ENCODE data around the gene CEP70.
"Not testable (repeated sequence)": the region's sequence is repeated elsewhere in the genome, so short reads cannot be mapped to it uniquely, and the experiment has no call there.

CEP70 gene

GRCh38 chr3:138594150-138594934 lies at the start of gene CEP70:
CEP70 (minus strand) TSS chr3:138594260; CDS start chr3:138572927, 21,333 bp downstream.
- peak; percentile 94 for DNase-seq

- no peak for DNase-seq
Measured at GRCh38 chr3:138642927-138643253, 48.8 kb upstream of the CEP70 start.

GRCh38 chr3:138642226-138642926 lies 48.3 kb upstream of the CEP70 start:
- DNase-seq = no peak

GRCh38 chr3:138640537-138640936 lies 46.5 kb upstream of the CEP70 start:
- DNase-seq = no peak

GRCh38 chr3:138638641-138639040 lies 44.6 kb upstream of the CEP70 start:
- DNase-seq = no peak

GRCh38 chr3:138629526-138629925 lies 35.5 kb upstream of the CEP70 start:
- DNase-seq = no peak

GRCh38 chr3:138625707-138626365 lies 31.8 kb upstream of the CEP70 start:
- DNase-seq = no peak

- no peak for DNase-seq
Measured at GRCh38 chr3:138624518-138624917, 30.5 kb upstream of the CEP70 start.

- no peak for DNase-seq
Measured at GRCh38 chr3:138620431-138620830, 26.4 kb upstream of the CEP70 start.

GRCh38 chr3:138615462-138615861 lies 21.4 kb upstream of the CEP70 start:
- DNase-seq = no peak

- DNase-seq = no peak
Measured at GRCh38 chr3:138609898-138610266, 15.8 kb upstream of the CEP70 start.

GRCh38 chr3:138608322-138609135 lies 14.5 kb upstream of the CEP70 start, which contains the start of gene FAIM:
FAIM (plus strand) TSS chr3:138608771; CDS start chr3:138619727, 10,956 bp downstream.
- DNase-seq = peak; percentile 58

- DNase-seq = not testable (repeated sequence)
Measured at GRCh38 chr3:138604106-138604595, 10.1 kb upstream of the CEP70 start.

- DNase-seq = not testable (repeated sequence)
Measured at GRCh38 chr3:138601661-138602060, 7.6 kb upstream of the CEP70 start.

GRCh38 chr3:138600100-138600745 lies 6.2 kb upstream of the CEP70 start:
- DNase-seq = no peak

GRCh38 chr3:138598534-138598933 lies 4.5 kb upstream of the CEP70 start:
- DNase-seq = no peak

- DNase-seq = not testable (repeated sequence)
Measured at GRCh38 chr3:138597186-138597976, 3.3 kb upstream of the CEP70 start.

- no peak for DNase-seq
Measured at GRCh38 chr3:138594935-138595610, 1.0 kb upstream of the CEP70 start.

- DNase-seq = peak; percentile 35
Measured at GRCh38 chr3:138593488-138594149, 441 bp downstream of the CEP70 start.

GRCh38 chr3:138591392-138591791 lies 2.7 kb downstream of the CEP70 start:
- no peak for DNase-seq

All from hematopoietic multipotent progenitor cell treated with erythropoietin and hydrocortisone succinate and interleukin-3 and kit ligand, for 8 days (in vitro differentiated cells).